ENCODE data around the gene CASZ1. TPM values are rescaled to one million over a fixed set of nuclear protein-coding genes. Genes with fewer than 3 reads are reported as not detected.

The CASZ1 gene
- total and polyA plus RNA-seq, 9 of the 15 experiments (the other 6 are each of a cell fraction or from before 2014, with no cell fraction given) = 0.01 to 4.0 (median 0.76) TPM; not detected in 1

- TF ChIP-seq E2F8 (IDR thresholded peaks at IDR 0.05; ENCODE audit: low read depth, partially characterized antibody) (no peak), JUND (IDR thresholded peaks at IDR 0.05; ENCODE audit: borderline replicate concordance, low read depth, low read length) (peak; percentile 70; the same call in 1 of the 2 replicates), JUND (tag; IDR thresholded peaks at IDR 0.05; ENCODE audit: borderline replicate concordance, low read depth, low read length) (no peak), HIVEP1 (CRISPR knock-in tag; IDR thresholded peaks at IDR 0.05) (no peak), EGR1 (conservative IDR thresholded peaks at IDR 0.05) (peak; percentile 84), NFXL1 (CRISPR knock-in tag; IDR thresholded peaks at IDR 0.05) (no peak), RBM39 (optimal IDR thresholded peaks at IDR 0.05; ENCODE audit: low read depth, low read length) (no peak)
Observed at GRCh38 chr1:10644307-10645128, 151.9 kb downstream of the CASZ1 start (continued).
